ENCODE measurements around the gene NEDD9. TPM values are rescaled to one million over a fixed set of nuclear protein-coding genes. Genes with fewer than 3 reads are reported as not detected.

The NEDD9 gene
- total and polyA plus RNA-seq, 10 of the 15 experiments (the other 5 are each of a cell fraction or from before 2014, with no cell fraction given), result 4.9 to 92.6 (median 14.6) TPM

- TF ChIP-seq FOS (IDR thresholded peaks at IDR 0.05; ENCODE audit: borderline replicate concordance, extremely low read depth, insufficient read length), result no peak
- TF ChIP-seq, protein P1, sequence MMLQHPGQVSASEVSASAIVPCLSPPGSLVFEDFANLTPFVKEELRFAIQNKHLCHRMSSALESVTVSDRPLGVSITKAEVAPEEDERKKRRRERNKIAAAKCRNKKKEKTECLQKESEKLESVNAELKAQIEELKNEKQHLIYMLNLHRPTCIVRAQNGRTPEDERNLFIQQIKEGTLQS (IDR thresholded peaks at IDR 0.05; ENCODE audit: borderline replicate concordance, extremely low read depth, low read depth, low read length), result no peak
- TF ChIP-seq RCOR1 (conservative IDR thresholded peaks at IDR 0.05; ENCODE audit: low read depth, low read length), result no peak
- TF ChIP-seq ATF2 (IDR thresholded peaks at IDR 0.05; ENCODE audit: low read length), result no peak
- no peak for TF ChIP-seq NR2F1 (conservative IDR thresholded peaks at IDR 0.05)
- no peak for TF ChIP-seq EP300 (IDR thresholded peaks at IDR 0.05; ENCODE audit: borderline replicate concordance in 1 of 2, control insufficient read depth in 1 of 2, low read depth in 2 of 2, low read length in 2 of 2)
- no peak for TF ChIP-seq SREBF1 (IDR thresholded peaks at IDR 0.05; ENCODE audit: low read length)
- no peak for TF ChIP-seq ZNF207 (IDR thresholded peaks at IDR 0.05; ENCODE audit: borderline replicate concordance)
- no peak for TF ChIP-seq NR2C2 (IDR thresholded peaks at IDR 0.05; ENCODE audit: borderline replicate concordance, control insufficient read depth, insufficient read length, low read depth)
- TF ChIP-seq KAT2A (conservative IDR thresholded peaks at IDR 0.05; ENCODE audit: control insufficient read depth, low read depth, low read length), result no peak
Observed at GRCh38 chr6:11152581-11152980, 79.9 kb downstream of the NEDD9 start (continued).

DNA sequence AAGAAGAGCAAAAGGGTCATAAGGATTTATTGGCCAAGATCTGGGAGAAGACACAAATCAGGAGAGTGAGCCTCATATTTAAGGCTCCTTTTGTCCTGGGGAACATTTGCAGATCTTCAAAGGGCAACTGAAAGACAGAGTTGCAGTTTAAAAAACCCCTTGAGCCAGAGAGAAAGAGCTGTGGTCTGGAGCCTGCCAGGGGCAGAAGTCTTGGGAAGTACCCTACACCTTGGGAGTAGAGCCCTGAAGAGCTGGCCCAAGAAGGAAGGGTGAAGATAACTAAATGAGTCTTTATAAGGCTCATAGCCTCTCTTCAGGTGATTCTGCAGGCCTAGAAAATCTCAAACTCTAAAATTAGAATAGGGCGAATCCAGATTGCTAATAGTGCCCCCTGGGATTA, 81.0 kb downstream of the NEDD9 start:
- no peaks in the 10 kb centered on the region for H3K79me2 ChIP-seq (ENCODE audit: control insufficient read depth, insufficient read depth, low read length)
- no peaks in the 10 kb centered on the region for H3K4me1 ChIP-seq (ENCODE audit: control insufficient read depth, insufficient read depth, low read length)
- DNase-seq (ENCODE audit: low read depth, low spot score), result no peak
- H3K9ac ChIP-seq (ENCODE audit: control insufficient read depth, insufficient read depth, low read length), result no peak overlapping the region
- ChIA-PET POLR2A (interaction anchor here (1.5 kb wide), 1 partner anchor 424 kb away, joined by 3 read pairs; no protein-coding TSS in a partner anchor), SMC1A (ENCODE audit: uncharacterized antibody, unreplicated experiment) (interaction anchor here (0.8 to 14.1 kb wide), 9 partner anchors 12 to 424 kb away, joined by 3 to 208 read pairs (median 3); no protein-coding TSS in a partner anchor), RAD21 (ENCODE audit: unreplicated experiment) (interaction anchor here (0.9 to 2.3 kb wide), 4 partner anchors 123 to 344 kb away, joined by 3 to 25 read pairs (median 4); no protein-coding TSS in a partner anchor), CTCF (interaction anchor here (1.4 to 7.0 kb wide), 5 partner anchors 7 to 424 kb away, joined by 4 to 59 read pairs (median 11); no protein-coding TSS in a partner anchor)
- no peak overlapping the region for H3K4me3 ChIP-seq
- WGBS (ENCODE audit: insufficient coverage, insufficient replicate concordance, low lambda C conversion rate, missing lambda C conversion rate), result 50% methylated on average over 1 of the region's 1 CpG
- intact Hi-C loops (cut with micrococcal nuclease; ENCODE audit: unreplicated experiment) (no loop called here), in situ Hi-C loops (cut with MboI) (no loop called here)
- no peak for FAIRE-seq
- H3K4me2 ChIP-seq (ENCODE audit: control insufficient read depth, insufficient read depth), result no peak overlapping the region
- no peak overlapping the region for H2AFZ ChIP-seq (ENCODE audit: control insufficient read depth, low read depth, low read length)
- no peaks in the 10 kb centered on the region for H3K36me3 ChIP-seq (ENCODE audit: control insufficient read depth in 2 of 2, insufficient read depth in 2 of 2, low read length in 1 of 2)
- H3K27me3 ChIP-seq (replicated peaks in 1 of 2; ENCODE audit: control insufficient read depth in 2 of 2, insufficient read depth in 2 of 2, low read length in 1 of 2), result no peaks in the 10 kb centered on the region
- H3K27ac ChIP-seq (ENCODE audit: control insufficient read depth, insufficient read depth), result no peak overlapping the region
- H4K20me1 ChIP-seq (ENCODE audit: control insufficient read depth, insufficient read depth), result no peaks in the 10 kb centered on the region
- ATAC-seq, result peak; percentile 75
- H3K9me3 ChIP-seq (replicated peaks; ENCODE audit: control insufficient read depth, insufficient read depth, low read length), result no peaks in the 10 kb centered on the region
- no TSS peak for BruUV-seq (replicated peaks)
- TF ChIP-seq TCF3 (IDR thresholded peaks at IDR 0.05; ENCODE audit: borderline replicate concordance, insufficient read depth, low read depth, low read length) (no peak), ZNF622 (IDR thresholded peaks at IDR 0.05) (no peak), EED (IDR thresholded peaks at IDR 0.05; ENCODE audit: low read depth) (peak; percentile 43; the same call in 1 of the 2 replicates), SKIL (IDR thresholded peaks at IDR 0.05; ENCODE audit: low read depth, poor library complexity, severe bottlenecking) (no peak), RUNX3 (IDR thresholded peaks at IDR 0.05; ENCODE audit: low read length) (peak; percentile 40; the same call in 1 of the 2 replicates), BMI1 (IDR thresholded peaks at IDR 0.05; ENCODE audit: borderline replicate concordance) (no peak), POLR2AphosphoS5 (IDR thresholded peaks at IDR 0.05; ENCODE audit: low read length) (no peak), SRF (IDR thresholded peaks at IDR 0.05; ENCODE audit: low read depth in 2 of 2, low read length in 2 of 2) (no peak)
- TF ChIP-seq, protein P2, sequence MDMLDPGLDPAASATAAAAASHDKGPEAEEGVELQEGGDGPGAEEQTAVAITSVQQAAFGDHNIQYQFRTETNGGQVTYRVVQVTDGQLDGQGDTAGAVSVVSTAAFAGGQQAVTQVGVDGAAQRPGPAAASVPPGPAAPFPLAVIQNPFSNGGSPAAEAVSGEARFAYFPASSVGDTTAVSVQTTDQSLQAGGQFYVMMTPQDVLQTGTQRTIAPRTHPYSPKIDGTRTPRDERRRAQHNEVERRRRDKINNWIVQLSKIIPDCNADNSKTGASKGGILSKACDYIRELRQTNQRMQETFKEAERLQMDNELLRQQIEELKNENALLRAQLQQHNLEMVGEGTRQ (IDR thresholded peaks at IDR 0.05; ENCODE audit: borderline replicate concordance, low read depth, low read length), result no peak

All from GM12878 (cell line).